DND-41 (cell line): Measurements from ENCODE around the gene RADIL.

Source experiments
- EZH2 ChIP-seq: IDR thresholded peaks from 3 replicates; pipeline ENCODE4 v1.6.1; 2012; ENCODE audit warnings: borderline replicate concordance, low read depth, mild to moderate bottlenecking, moderate library complexity, low read length, inconsistent platforms; ENCODE audit not compliant: severe bottlenecking
- TF ChIP-seq, protein P1 (sequence below): IDR thresholded peaks from 2 replicates; pipeline ENCODE4 v1.5.1; 2012; ENCODE audit warnings: borderline replicate concordance, low read length, moderate library complexity, mild to moderate bottlenecking; ENCODE audit not compliant: poor library complexity, severe bottlenecking; ENCODE audit errors: extremely low read depth

DNA sequence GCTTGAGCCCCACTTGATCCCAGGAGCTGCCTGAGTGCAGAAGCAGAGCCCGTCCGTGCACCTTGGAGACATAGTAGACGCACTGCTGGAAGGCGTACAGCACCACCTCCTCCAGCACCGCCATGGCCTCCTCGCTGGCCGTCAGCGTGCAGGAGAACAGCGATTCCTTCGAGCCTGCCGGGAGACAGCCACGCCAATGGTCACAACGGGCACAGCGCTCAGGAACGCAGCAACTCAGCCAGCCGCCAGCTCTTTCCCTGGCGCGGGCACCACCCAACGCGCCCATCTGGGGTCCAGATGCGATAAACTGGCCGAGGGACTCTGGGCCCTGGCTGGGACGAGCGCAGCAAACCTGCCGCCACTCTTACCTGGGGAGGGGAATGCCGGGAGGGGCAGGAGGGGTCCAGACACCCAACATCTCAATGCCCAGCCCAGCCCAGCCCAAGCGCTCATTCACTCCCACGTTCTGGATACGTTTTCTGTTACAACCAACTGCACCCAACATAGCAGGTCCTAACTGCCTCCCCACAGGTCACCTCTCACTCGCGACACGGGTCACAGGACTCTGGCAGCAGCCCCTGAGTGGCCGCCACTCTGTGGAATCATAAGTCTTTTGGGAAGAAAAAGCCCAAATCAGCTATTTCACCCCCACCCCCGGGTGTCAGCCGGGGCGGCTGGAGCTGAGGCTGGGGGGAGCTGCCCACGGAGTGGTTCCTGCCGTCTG lies 66.2 kb downstream of the RADIL start:
- TF ChIP-seq, protein P1, sequence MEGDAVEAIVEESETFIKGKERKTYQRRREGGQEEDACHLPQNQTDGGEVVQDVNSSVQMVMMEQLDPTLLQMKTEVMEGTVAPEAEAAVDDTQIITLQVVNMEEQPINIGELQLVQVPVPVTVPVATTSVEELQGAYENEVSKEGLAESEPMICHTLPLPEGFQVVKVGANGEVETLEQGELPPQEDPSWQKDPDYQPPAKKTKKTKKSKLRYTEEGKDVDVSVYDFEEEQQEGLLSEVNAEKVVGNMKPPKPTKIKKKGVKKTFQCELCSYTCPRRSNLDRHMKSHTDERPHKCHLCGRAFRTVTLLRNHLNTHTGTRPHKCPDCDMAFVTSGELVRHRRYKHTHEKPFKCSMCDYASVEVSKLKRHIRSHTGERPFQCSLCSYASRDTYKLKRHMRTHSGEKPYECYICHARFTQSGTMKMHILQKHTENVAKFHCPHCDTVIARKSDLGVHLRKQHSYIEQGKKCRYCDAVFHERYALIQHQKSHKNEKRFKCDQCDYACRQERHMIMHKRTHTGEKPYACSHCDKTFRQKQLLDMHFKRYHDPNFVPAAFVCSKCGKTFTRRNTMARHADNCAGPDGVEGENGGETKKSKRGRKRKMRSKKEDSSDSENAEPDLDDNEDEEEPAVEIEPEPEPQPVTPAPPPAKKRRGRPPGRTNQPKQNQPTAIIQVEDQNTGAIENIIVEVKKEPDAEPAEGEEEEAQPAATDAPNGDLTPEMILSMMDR = no peak
- TF ChIP-seq EZH2 = no peak
